B cell (primary cell): ENCODE results near the gene RAB26. TPM values are rescaled to one million over a fixed set of nuclear protein-coding genes. Genes with fewer than 3 reads are reported as not detected.
A peak's percentile ranks its signal among the peaks of the same experiment; 100 is the strongest.

Source experiments
- ATAC-seq: fragments of 200-7000 bp; cut with Tn5 transposase; one replicate; pipeline ENCODE4 v1.10.0; 2021; ENCODE audit warnings: low read depth, mild to moderate bottlenecking, moderate number of reproducible peaks, moderate library complexity
- CTCF ChIA-PET: fragments of 350-600 bp; sonication (Branson Sonifier 250); formaldehyde crosslinking; loops from one replicate; lab custom pipeline; 2021; ENCODE audit warnings: antibody characterized with exemption, inconsistent platforms; lab: Charles Lee
- POLR2A ChIA-PET: fragments of 350-600 bp; sonication (Branson Sonifier 250); formaldehyde crosslinking; loops from one replicate; lab custom pipeline; 2021; ENCODE audit warnings: antibody characterized with exemption; lab: Charles Lee
- DNase-seq: peaks from one replicate; pipeline ENCODE4 v3.0.0; 2013
- H2AFZ ChIP-seq: 2 replicates; pipeline ENCODE4 v1.6.1; 2012; ENCODE audit warnings: mild to moderate bottlenecking, low read depth, low read length; ENCODE audit not compliant: insufficient read depth, poor library complexity, severe bottlenecking
- H3K27ac ChIP-seq, 2 donors: 1 replicate in 1 of 2; 2 replicates in 1 of 2; pipeline ENCODE4 v1.5.1; 2012 to 2013; ENCODE audit warnings: low read length in 2 of 2, mild to moderate bottlenecking in 2 of 2, moderate library complexity in 1 of 2
- H3K27me3 ChIP-seq, 4 experiments: fragments of 200-600 bp in 1 of 4; sonication (generic) in 1 of 4; replicated peaks in 1 of 4; 1 replicate in 2 of 4; 2 replicates in 2 of 4; pipeline versions ENCODE4 v1.6.1 to v1.7.0; 2013 to 2016; ENCODE audit warnings: low read length in 3 of 4, mild to moderate bottlenecking in 2 of 4, mixed read lengths in 1 of 4, moderate library complexity in 1 of 4; ENCODE audit not compliant: insufficient read depth in 4 of 4, control insufficient read depth in 3 of 4; ENCODE audit errors: control extremely low read depth in 1 of 4
- H3K36me3 ChIP-seq, 2 experiments: replicated peaks in 1 of 2; 1 replicate in 1 of 2; 2 replicates in 1 of 2; pipeline versions ENCODE4 v1.6.1 to v1.7.1; 2013; ENCODE audit warnings: low read length in 1 of 2; ENCODE audit not compliant: insufficient read depth in 2 of 2, control insufficient read depth in 1 of 2; ENCODE audit errors: control extremely low read depth in 1 of 2, extremely low read depth in 1 of 2
- H3K4me1 ChIP-seq, 2 donors: fragments of 200-600 bp in 1 of 2; sonication (generic) in 1 of 2; 1 replicate in 1 of 2; 2 replicates in 1 of 2; pipeline versions ENCODE4 v1.5.1 to v1.6.1; 2013 to 2017; ENCODE audit warnings: low read length in 2 of 2; ENCODE audit not compliant: control insufficient read depth in 2 of 2, insufficient read depth in 2 of 2
- H3K4me2 ChIP-seq: replicated peaks from 2 replicates; pipeline ENCODE3; 2012; ENCODE audit warnings: mild to moderate bottlenecking, low read depth, low read length; ENCODE audit not compliant: poor library complexity, severe bottlenecking
- H3K4me3 ChIP-seq, 5 experiments: fragments of 200-600 bp in 1 of 5; sonication (generic) in 1 of 5; 1 replicate in 3 of 5; 2 replicates in 2 of 5; pipeline versions ENCODE4 v1.5.1 to v1.7.0; 2011 to 2016; ENCODE audit warnings: low read length in 4 of 5, mild to moderate bottlenecking in 4 of 5, low read depth in 2 of 5, control low read depth in 1 of 5, moderate library complexity in 1 of 5; ENCODE audit not compliant: insufficient read depth in 1 of 5; ENCODE audit errors: control extremely low read depth in 1 of 5, extremely low read depth in 1 of 5
- H3K79me2 ChIP-seq: fragments of 200-600 bp; sonication (generic); one replicate; pipeline ENCODE4 v1.6.0; 2016; ENCODE audit warnings: low read length; ENCODE audit not compliant: control insufficient read depth, insufficient read depth
- H3K9ac ChIP-seq: fragments of 200-600 bp; sonication (generic); 2 replicates; pipeline ENCODE4 v1.6.1; 2017; ENCODE audit warnings: mild to moderate bottlenecking, low read length, moderate library complexity
- H3K9me3 ChIP-seq, 3 donors: one replicate each; pipeline versions ENCODE4 v1.6.1 to v1.7.1; 2013; ENCODE audit warnings: low read length in 2 of 3; ENCODE audit not compliant: control insufficient read depth in 2 of 3, insufficient read depth in 1 of 3; ENCODE audit errors: control extremely low read depth in 1 of 3
- H4K20me1 ChIP-seq: 2 replicates; pipeline ENCODE4 v1.6.0; 2012; ENCODE audit warnings: mild to moderate bottlenecking, low read length; ENCODE audit not compliant: insufficient read depth, control insufficient read depth, poor library complexity, severe bottlenecking
- H3K27ac Mint-ChIP-seq: one replicate; pipeline ENCODE4 v1.8.0; 2021; ENCODE audit warnings: mixed read lengths
- H3K27me3 Mint-ChIP-seq: one replicate; pipeline ENCODE4 v1.8.0; 2021; ENCODE audit warnings: mixed read lengths
- H3K4me1 Mint-ChIP-seq: one replicate; pipeline ENCODE4 v1.8.0; 2021; ENCODE audit warnings: mixed read lengths
- H3K4me3 Mint-ChIP-seq: one replicate; pipeline ENCODE4 v1.8.0; 2021; ENCODE audit warnings: mixed read lengths
- H3K9me3 Mint-ChIP-seq: one replicate; pipeline ENCODE4 v1.8.0; 2022; ENCODE audit warnings: mixed read lengths; ENCODE audit not compliant: insufficient read depth
- EZH2 ChIP-seq: IDR thresholded peaks from 2 replicates; pipeline ENCODE4 v1.6.1; 2012; ENCODE audit warnings: borderline replicate concordance, low read depth, mild to moderate bottlenecking, moderate library complexity, low read length; ENCODE audit not compliant: insufficient read depth, poor library complexity, severe bottlenecking
- WGBS: methylation state at CpG from one replicate; pipeline ENCODE4 v1.1.5; 2013; ENCODE audit warnings: missing lambda C conversion rate; ENCODE audit not compliant: insufficient coverage; 5-methylcytosine and 5-hydroxymethylcytosine counted together
- intact Hi-C: fragments of 100-400 bp; cut with micrococcal nuclease; formaldehyde crosslinking; loops from one replicate; pipeline ENCODE4 v1.10.0; 2022
- polyA plus RNA-seq: library from polyadenylated mRNA; depleted of rRNA; stranded (reverse); fragments of >200 nt; gene quantifications from 2 replicates; pipeline ENCODE4 v1.2.3, GENCODE V29; 2012
- total RNA-seq, 2 donors: library from RNA; stranded (reverse); fragments of 120-200 nt in 1 of 2; gene quantifications; 1 replicate in 1 of 2; 2 replicates in 1 of 2; pipeline versions ENCODE4 v1.2.3 to v1.2.4, GENCODE V29; 2013 to 2022
- TF ChIP-seq, protein P1 (sequence below): fragments of 200-600 bp; IDR thresholded peaks from one replicate; pipeline ENCODE4 v1.8.0; 2022; ENCODE audit warnings: antibody characterized with exemption, mild to moderate bottlenecking

RAB26 gene
- total and polyA plus RNA-seq, 2 donors (not counting 1 experiment from before 2014, with no cell fraction given) = 0.62 to 1.2 TPM

DNA sequence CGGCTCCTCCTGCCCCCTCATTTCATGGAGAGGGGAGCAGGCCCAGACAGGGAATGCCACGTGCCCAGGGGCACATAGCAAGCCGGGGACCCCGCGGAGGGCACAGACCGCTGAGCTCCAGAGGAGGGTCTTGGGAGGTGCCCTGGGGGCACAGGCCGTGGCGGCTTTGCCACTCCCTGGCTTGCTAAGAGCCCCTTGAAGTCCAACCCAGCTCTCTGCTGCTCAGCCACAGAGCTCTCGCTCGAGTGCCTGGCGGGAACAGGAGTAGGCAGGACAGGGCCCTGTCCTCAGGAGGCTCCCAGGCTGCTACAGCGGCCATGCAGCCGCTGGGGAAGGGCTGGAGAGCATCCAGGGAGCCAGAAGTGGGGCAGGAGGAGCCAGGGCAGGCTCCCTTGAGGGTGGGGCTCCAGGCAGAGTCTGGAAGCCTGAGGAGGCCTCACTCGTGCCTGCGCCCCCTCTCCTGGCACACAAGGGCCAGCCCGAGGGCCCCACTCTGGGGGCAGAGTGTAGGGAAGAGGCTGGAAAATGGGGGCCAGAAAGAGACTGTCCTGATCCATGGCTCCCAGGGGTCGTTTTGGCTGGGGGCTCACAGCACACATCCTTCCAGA, 4.4 kb upstream of the RAB26 start:
- no peaks in the 10 kb centered on the region for H3K27me3 Mint-ChIP-seq
- Histone ChIP-seq H4K20me1 (peaks cover 3% of the 10 kb centered on the region), H3K36me3 (no peaks in the 10 kb centered on the region), H3K4me1 (peaks cover 7 to 14% of the 10 kb centered on the region in 2 donors), H3K27ac (no peak overlapping the region), H3K4me3 (no peak overlapping the region), H3K27me3 (no peaks in the 10 kb centered on the region), H2AFZ (no peak overlapping the region), H3K9me3 (no peaks in the 10 kb centered on the region), H3K4me2 (no peak overlapping the region), H3K79me2 (no peaks in the 10 kb centered on the region), H3K9ac (no peak overlapping the region)
- POLR2A ChIA-PET = no interaction called here
- CTCF ChIA-PET = interaction anchor here (1.1 kb wide), 1 partner anchor 140 kb away, joined by 3 read pairs; no protein-coding TSS in a partner anchor
- no peak overlapping the region for H3K27ac Mint-ChIP-seq
- H3K4me3 Mint-ChIP-seq = no peak overlapping the region
- peaks cover 7% of the 10 kb centered on the region for H3K4me1 Mint-ChIP-seq
- WGBS = 91% methylated on average over 14 of the region's 17 CpGs
- H3K9me3 Mint-ChIP-seq = no peaks in the 10 kb centered on the region
- DNase-seq (peak; percentile 14), ATAC-seq (no peak)
- TF ChIP-seq EZH2 = no peak
- TF ChIP-seq, protein P1, sequence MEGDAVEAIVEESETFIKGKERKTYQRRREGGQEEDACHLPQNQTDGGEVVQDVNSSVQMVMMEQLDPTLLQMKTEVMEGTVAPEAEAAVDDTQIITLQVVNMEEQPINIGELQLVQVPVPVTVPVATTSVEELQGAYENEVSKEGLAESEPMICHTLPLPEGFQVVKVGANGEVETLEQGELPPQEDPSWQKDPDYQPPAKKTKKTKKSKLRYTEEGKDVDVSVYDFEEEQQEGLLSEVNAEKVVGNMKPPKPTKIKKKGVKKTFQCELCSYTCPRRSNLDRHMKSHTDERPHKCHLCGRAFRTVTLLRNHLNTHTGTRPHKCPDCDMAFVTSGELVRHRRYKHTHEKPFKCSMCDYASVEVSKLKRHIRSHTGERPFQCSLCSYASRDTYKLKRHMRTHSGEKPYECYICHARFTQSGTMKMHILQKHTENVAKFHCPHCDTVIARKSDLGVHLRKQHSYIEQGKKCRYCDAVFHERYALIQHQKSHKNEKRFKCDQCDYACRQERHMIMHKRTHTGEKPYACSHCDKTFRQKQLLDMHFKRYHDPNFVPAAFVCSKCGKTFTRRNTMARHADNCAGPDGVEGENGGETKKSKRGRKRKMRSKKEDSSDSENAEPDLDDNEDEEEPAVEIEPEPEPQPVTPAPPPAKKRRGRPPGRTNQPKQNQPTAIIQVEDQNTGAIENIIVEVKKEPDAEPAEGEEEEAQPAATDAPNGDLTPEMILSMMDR = no peak
- intact Hi-C loops = loop anchor here (10.0 kb wide), 1 partner anchor 279 kb away; no protein-coding TSS in a partner anchor

DNA sequence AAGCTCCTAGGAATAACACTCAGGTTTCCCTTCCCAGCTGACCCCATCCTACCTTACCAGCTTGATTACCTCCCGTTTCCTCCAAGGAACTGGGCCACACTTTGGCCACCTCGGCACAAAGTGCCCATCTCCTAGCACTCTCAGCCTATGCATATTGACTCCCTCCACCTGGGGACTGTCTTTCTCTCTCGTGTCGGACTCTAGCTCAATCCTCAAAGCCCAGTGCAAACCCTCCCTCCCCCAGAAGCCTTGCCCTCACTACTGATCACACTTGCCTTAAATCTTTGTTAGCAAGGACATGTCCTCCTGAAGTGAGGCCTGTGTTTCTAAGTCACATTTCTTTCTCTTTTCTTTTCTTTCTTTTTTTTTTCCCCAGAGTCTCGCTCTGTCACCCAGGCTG, 2.6 kb upstream of the RAB26 start:
- no peaks in the 10 kb centered on the region for H3K27me3 Mint-ChIP-seq

More for the DNA sequence above, 2.6 kb upstream of the RAB26 start:
- CTCF ChIA-PET = interaction anchor here (0.6 to 2.1 kb wide), 5 partner anchors 10 to 142 kb away, joined by 3 to 6 read pairs (median 3); partner anchors contain the start of gene TRAF7
- no peak for TF ChIP-seq EZH2
- TF ChIP-seq, protein P1 = no peak
- Mint-ChIP-seq H3K27ac (no peak overlapping the region), H3K9me3 (no peaks in the 10 kb centered on the region), H3K4me3 (no peak overlapping the region), H3K4me1 (peaks cover 11% of the 10 kb centered on the region)
- WGBS = 88% methylated on average over 5 of the region's 5 CpGs
- no peaks in the 10 kb centered on the region for H3K9me3 ChIP-seq
- H4K20me1 ChIP-seq = peaks cover 22% of the 10 kb centered on the region
- H3K27me3 ChIP-seq = peaks cover 0 to 4% (median 0%) of the 10 kb centered on the region in 4 experiments
- H3K79me2 ChIP-seq = no peaks in the 10 kb centered on the region
- H2AFZ ChIP-seq = no peak overlapping the region
- no peaks in the 10 kb centered on the region for H3K36me3 ChIP-seq
- DNase-seq (peak; percentile 10), ATAC-seq (no peak)
- no peak overlapping the region for H3K27ac ChIP-seq
- H3K4me1 ChIP-seq = peaks cover 18 to 29% of the 10 kb centered on the region in 2 donors
- no peak overlapping the region for H3K4me2 ChIP-seq
- H3K4me3 ChIP-seq = no peak overlapping the region
- POLR2A ChIA-PET = interaction anchor here (0.9 to 1.1 kb wide), 2 partner anchors 10 to 142 kb away, joined by 5 read pairs; partner anchors contain the start of gene TRAF7
- no peak overlapping the region for H3K9ac ChIP-seq
- intact Hi-C loops = loop anchor here (10.0 kb wide), 1 partner anchor 281 kb away; no protein-coding TSS in a partner anchor
